ENCODE data around the gene KPNA1. TPM values are rescaled to one million over a fixed set of nuclear protein-coding genes. Genes with fewer than 3 reads are reported as not detected.

KPNA1 gene
- polyA plus RNA-seq (2011; rRNA removed) (48.1 and 54.0 TPM in 2 replicates), polyA minus RNA-seq (2011; rRNA and poly(A)+ RNA removed) (45.7 and 58.3 TPM in 2 replicates)

GRCh38 chr3:122514123-122515019, at the start of gene KPNA1:
Gene KPNA1, minus strand, starts transcription at chr3:122514939. Its CDS starts 18,374 bp downstream, at chr3:122496565.
- ChIA-PET POLR2A (interaction anchor here (0.7 to 1.0 kb wide), 4 partner anchors 12 to 34 kb away, joined by 3 to 6 read pairs (median 4); no protein-coding TSS in a partner anchor), CTCF (interaction anchor here (0.7 to 2.0 kb wide), 3 partner anchors 18 to 164 kb away, joined by 4 to 5 read pairs (median 4); no protein-coding TSS in a partner anchor)
- Histone ChIP-seq H3K27ac (ENCODE audit: low read depth, low read length) (peak within 1 kb of the TSS; percentile 80), H3K27me3 (ENCODE audit: control insufficient read depth, insufficient read depth, low read length) (peaks cover 5% of the 10 kb centered on the region), H3K4me3 (ENCODE audit: low read depth, low read length) (peak within 1 kb of the TSS; percentile 72), H3K9me3 (ENCODE audit: control insufficient read depth, insufficient read depth, low read length) (no peaks in the 10 kb centered on the region; the same call in 1 of the 2 replicates)
- no peak for DNase-seq (ENCODE audit: low read depth, low spot score)
- TF ChIP-seq CTCF (IDR thresholded peaks at IDR 0.05; ENCODE audit: low read depth, low read length), result no peak

- CTCF ChIA-PET, result interaction anchor here (0.5 to 4.8 kb wide), 3 partner anchors 115 to 463 kb away, joined by 3 to 24 read pairs (median 3); partner anchors contain the start of genes FAM162A and SEMA5B
- H3K4me3 ChIP-seq (ENCODE audit: low read depth, low read length), result peak within 1 kb of the TSS; percentile 82
- H3K27ac ChIP-seq (ENCODE audit: low read depth, low read length), result peak within 1 kb of the TSS; percentile 73
- no peak for TF ChIP-seq CTCF (IDR thresholded peaks at IDR 0.05; ENCODE audit: low read depth, low read length)
- no peak for DNase-seq (ENCODE audit: low read depth, low spot score)
- H3K27me3 ChIP-seq (ENCODE audit: control insufficient read depth, insufficient read depth, low read length), result no peaks in the 10 kb centered on the region
- POLR2A ChIA-PET, result interaction anchor here (1.0 kb wide), 1 partner anchor 115 kb away, joined by 4 read pairs; no protein-coding TSS in a partner anchor
- no peaks in the 10 kb centered on the region for H3K9me3 ChIP-seq (ENCODE audit: control insufficient read depth, insufficient read depth, low read length)
Observed at GRCh38 chr3:122564155-122564912, 49.6 kb upstream of the KPNA1 start, which contains the start of the genes DTX3L and PARP9. Gene DTX3L, plus strand, starts transcription at chr3:122564338. Its CDS starts 89 bp downstream, at chr3:122564427. Gene PARP9, minus strand, starts transcription at chr3:122564300. Its CDS starts 4,680 bp downstream, at chr3:122559620.

GRCh38 chr3:122563717-122564025, 48.9 kb upstream of the KPNA1 start:
- no peaks in the 10 kb centered on the region for H3K27me3 ChIP-seq (ENCODE audit: control insufficient read depth, insufficient read depth, low read length)
- no peaks in the 10 kb centered on the region for H3K9me3 ChIP-seq (ENCODE audit: control insufficient read depth, insufficient read depth, low read length)
- H3K27ac ChIP-seq (ENCODE audit: low read depth, low read length), result no peak overlapping the region
- CTCF ChIA-PET, result interaction anchor here (0.6 to 10.0 kb wide), 4 partner anchors 18 to 179 kb away, joined by 3 to 129 read pairs (median 14); partner anchors contain the start of genes FAM162A and PARP14
- no peak for TF ChIP-seq CTCF (IDR thresholded peaks at IDR 0.05; ENCODE audit: low read depth, low read length)
- DNase-seq (ENCODE audit: low read depth, low spot score), result no peak
- POLR2A ChIA-PET, result interaction anchor here (1.0 kb wide), 1 partner anchor 116 kb away, joined by 4 read pairs; no protein-coding TSS in a partner anchor
- peak overlapping the region; percentile 82 for H3K4me3 ChIP-seq (ENCODE audit: low read depth, low read length)

- Histone ChIP-seq H3K4me3 (ENCODE audit: low read depth, low read length) (peak overlapping the region; percentile 82), H3K27me3 (ENCODE audit: control insufficient read depth, insufficient read depth, low read length) (no peaks in the 10 kb centered on the region), H3K9me3 (ENCODE audit: control insufficient read depth, insufficient read depth, low read length) (no peaks in the 10 kb centered on the region), H3K27ac (ENCODE audit: low read depth, low read length) (no peak overlapping the region)
- no peak for DNase-seq (ENCODE audit: low read depth, low spot score)
- TF ChIP-seq CTCF (IDR thresholded peaks at IDR 0.05; ENCODE audit: low read depth, low read length), result no peak
- POLR2A ChIA-PET, result no interaction called here
- CTCF ChIA-PET, result interaction anchor here (1.3 to 10.0 kb wide), 3 partner anchors 17 to 262 kb away, joined by 3 to 129 read pairs (median 3); partner anchors contain the start of gene PARP14
Observed at GRCh38 chr3:122562923-122563716, 48.4 kb upstream of the KPNA1 start.
